IMR-90 (cell line): Measurements from ENCODE around the gene HOXB8. TPM values are rescaled to one million over a fixed set of nuclear protein-coding genes. Genes with fewer than 3 reads are reported as not detected.

Experiments
- ATAC-seq: fragments of 200-7000 bp; cut with Tn5 transposase; 2 replicates; pipeline ENCODE4 v1.9.1; 2020; ENCODE audit warnings: low read depth, mild to moderate bottlenecking, moderate library complexity
- BruUV-seq: library from RNA; stranded (reverse); fragments of 400-500 nt; replicated peaks from 2 replicates; lab custom pipeline; 2021; lab: Mats Ljungman, UMichigan
- CTCF ChIA-PET: fragments of 300-600 bp; formaldehyde crosslinking; extraction: SDS; loops from one replicate; lab custom pipeline; 2021; ENCODE audit warnings: antibody characterized with exemption; lab: Yijun Ruan, JAX
- POLR2A ChIA-PET: fragments of 300-600 bp; sonication (Branson Sonifier 250); formaldehyde crosslinking; loops from one replicate; lab custom pipeline; 2022; ENCODE audit warnings: antibody characterized with exemption; ENCODE audit not compliant: unreplicated experiment; lab: Charles Lee
- DNase-seq: peaks from one replicate; pipeline ENCODE4 v3.0.0; 2013
- H2AFZ ChIP-seq: replicated peaks from 2 replicates; pipeline ENCODE3; 2013; ENCODE audit warnings: low read length, mild to moderate bottlenecking; ENCODE audit not compliant: poor library complexity
- H2AK5ac ChIP-seq: 2 replicates; pipeline ENCODE4 v1.6.1; 2013; ENCODE audit warnings: low read depth, low read length, inconsistent platforms
- H2AK9ac ChIP-seq: replicated peaks from 2 replicates; pipeline ENCODE3; 2013; ENCODE audit warnings: mild to moderate bottlenecking, low read depth, low read length, moderate library complexity; ENCODE audit not compliant: poor library complexity
- H2BK120ac ChIP-seq: 2 replicates; pipeline ENCODE4 v1.6.1; 2013; ENCODE audit warnings: low read depth, low read length, inconsistent platforms
- H2BK15ac ChIP-seq: 3 replicates; pipeline ENCODE4 v1.6.1; 2013; ENCODE audit warnings: low read depth, low read length, inconsistent platforms
- H2BK20ac ChIP-seq: 2 replicates; pipeline ENCODE4 v1.6.1; 2013; ENCODE audit warnings: low read depth, mild to moderate bottlenecking, inconsistent platforms, low read length, moderate library complexity
- H2BK5ac ChIP-seq: 2 replicates; pipeline ENCODE4 v1.6.1; 2013; ENCODE audit warnings: mild to moderate bottlenecking, low read depth, low read length, inconsistent platforms; ENCODE audit not compliant: poor library complexity, severe bottlenecking
- H3K14ac ChIP-seq: replicated peaks from 2 replicates; pipeline ENCODE4 v1.6.1; 2013; ENCODE audit warnings: low read depth, low read length, inconsistent platforms
- H3K18ac ChIP-seq: 2 replicates; pipeline ENCODE4 v1.6.1; 2013; ENCODE audit warnings: low read depth, low read length, control low read depth
- H3K23ac ChIP-seq: 2 replicates; pipeline ENCODE4 v1.6.1; 2013; ENCODE audit warnings: low read depth, low read length, inconsistent platforms
- H3K27ac ChIP-seq: 2 replicates; pipeline ENCODE4 v1.5.1; 2013; ENCODE audit warnings: mild to moderate bottlenecking, control low read depth, low read length; ENCODE audit not compliant: insufficient read depth
- H3K27me3 ChIP-seq: 2 replicates; pipeline ENCODE4 v1.6.1; 2013; ENCODE audit warnings: low read length; ENCODE audit not compliant: control insufficient read depth, insufficient read depth
- H3K36me3 ChIP-seq: 2 replicates; pipeline ENCODE4 v1.6.1; 2013; ENCODE audit warnings: low read length, mixed read lengths; ENCODE audit not compliant: control insufficient read depth, insufficient read depth
- H3K4ac ChIP-seq: 2 replicates; pipeline ENCODE4 v1.6.1; 2013; ENCODE audit warnings: low read depth, low read length, inconsistent platforms
- H3K4me1 ChIP-seq: 2 replicates; pipeline ENCODE4 v1.6.1; 2013; ENCODE audit warnings: low read length, mixed read lengths; ENCODE audit not compliant: control insufficient read depth, insufficient read depth
- H3K4me2 ChIP-seq: 2 replicates; pipeline ENCODE4 v1.6.1; 2013; ENCODE audit warnings: low read depth, mild to moderate bottlenecking, control low read depth, low read length, moderate library complexity
- H3K4me3 ChIP-seq: 2 replicates; pipeline ENCODE4 v1.5.1; 2013; ENCODE audit warnings: low read depth, mild to moderate bottlenecking, control low read depth, low read length, moderate library complexity; ENCODE audit not compliant: insufficient read depth
- H3K56ac ChIP-seq: 2 replicates; pipeline ENCODE4 v1.6.1; 2013; ENCODE audit warnings: low read length, inconsistent platforms; ENCODE audit not compliant: insufficient read depth; ENCODE audit errors: extremely low read depth
- H3K79me1 ChIP-seq, 2 experiments: 2 replicates each; pipeline ENCODE4 v1.6.1; 2013; ENCODE audit warnings: low read length in 2 of 2, inconsistent platforms in 1 of 2, low read depth in 1 of 2
- H3K9ac ChIP-seq: 2 replicates; pipeline ENCODE4 v1.6.1; 2013; ENCODE audit warnings: low read depth, low read length, control low read depth
- H3K9me1 ChIP-seq: 2 replicates; pipeline ENCODE4 v1.6.1; 2013; ENCODE audit warnings: low read length, inconsistent platforms; ENCODE audit not compliant: insufficient read depth
- H3K9me3 ChIP-seq: 2 replicates; pipeline ENCODE4 v1.6.1; 2013; ENCODE audit warnings: low read length; ENCODE audit not compliant: control insufficient read depth, insufficient read depth
- H4K20me1 ChIP-seq: 2 replicates; pipeline ENCODE4 v1.6.1; 2013; ENCODE audit warnings: low read length, inconsistent platforms; ENCODE audit not compliant: insufficient read depth
- H4K5ac ChIP-seq: 2 replicates; pipeline ENCODE4 v1.6.1; 2013; ENCODE audit warnings: mild to moderate bottlenecking, low read depth, low read length, control low read depth
- H4K8ac ChIP-seq, 2 experiments: 2 replicates each; pipeline ENCODE4 v1.6.1; 2013; ENCODE audit warnings: low read depth in 2 of 2, low read length in 2 of 2, control low read depth in 1 of 2, inconsistent platforms in 1 of 2
- H4K91ac ChIP-seq: 2 replicates; pipeline ENCODE4 v1.6.1; 2013; ENCODE audit warnings: low read depth, low read length, inconsistent platforms; ENCODE audit not compliant: insufficient read depth
- BHLHE40 ChIP-seq: fragments of 150-350 bp; IDR thresholded peaks from 2 replicates; pipeline ENCODE4 v1.6.1; 2016; ENCODE audit warnings: mild to moderate bottlenecking, low read depth, low read length
- CEBPB ChIP-seq: IDR thresholded peaks from 2 replicates; pipeline ENCODE4 v1.6.1; 2012; ENCODE audit warnings: low read depth, low read length, improper control_type of control experiment
- CHD1 ChIP-seq: IDR thresholded peaks from 2 replicates; pipeline ENCODE4 v1.6.1; 2012; ENCODE audit warnings: low read depth, low read length, improper control_type of control experiment
- CTCF ChIP-seq: conservative IDR thresholded peaks from 2 replicates; pipeline ENCODE4 v1.5.1; 2012; ENCODE audit warnings: mild to moderate bottlenecking, low read depth, low read length, improper control_type of control experiment
- ELK1 ChIP-seq: fragments of 150-350 bp; IDR thresholded peaks from 2 replicates; pipeline ENCODE4 v1.6.1; 2016; ENCODE audit warnings: low read depth, mild to moderate bottlenecking, low read length, moderate library complexity, borderline replicate concordance
- FOS ChIP-seq: fragments of 150-350 bp; IDR thresholded peaks from 2 replicates; pipeline ENCODE4 v1.6.1; 2016; ENCODE audit warnings: low read depth, low read length
- MAFK ChIP-seq: IDR thresholded peaks from 2 replicates; pipeline ENCODE4 v1.6.1; 2012; ENCODE audit warnings: low read depth, low read length, improper control_type of control experiment
- MAZ ChIP-seq: IDR thresholded peaks from 2 replicates; pipeline ENCODE4 v1.6.1; 2012; ENCODE audit warnings: low read depth, mild to moderate bottlenecking, low read length, improper control_type of control experiment, moderate library complexity, borderline replicate concordance
- MXI1 ChIP-seq: IDR thresholded peaks from 2 replicates; pipeline ENCODE4 v1.6.1; 2012; ENCODE audit warnings: low read depth, mild to moderate bottlenecking, low read length, moderate library complexity, borderline replicate concordance
- NFE2L2 ChIP-seq: fragments of 150-350 bp; IDR thresholded peaks from 2 replicates; pipeline ENCODE4 v1.6.1; 2016; ENCODE audit warnings: low read depth, mild to moderate bottlenecking, low read length
- POLR2A ChIP-seq: IDR thresholded peaks from 2 replicates; pipeline ENCODE4 v1.6.1; 2012; ENCODE audit warnings: mild to moderate bottlenecking, low read depth, low read length
- RAD21 ChIP-seq: IDR thresholded peaks from 2 replicates; pipeline ENCODE4 v1.6.1; 2012; ENCODE audit warnings: low read length, improper control_type of control experiment
- RCOR1 ChIP-seq: IDR thresholded peaks from 2 replicates; pipeline ENCODE4 v1.6.1; 2012; ENCODE audit warnings: mild to moderate bottlenecking, low read length, improper control_type of control experiment; ENCODE audit not compliant: insufficient replicate concordance
- RFX5 ChIP-seq: IDR thresholded peaks from 2 replicates; pipeline ENCODE4 v1.8.0; 2012; ENCODE audit warnings: low read depth, mild to moderate bottlenecking, low read length, moderate library complexity
- SMC3 ChIP-seq: fragments of 150-350 bp; IDR thresholded peaks from 2 replicates; pipeline ENCODE4 v1.6.1; 2016; ENCODE audit warnings: low read depth, mild to moderate bottlenecking, antibody characterized with exemption, low read length, moderate library complexity
- USF2 ChIP-seq: fragments of 150-350 bp; IDR thresholded peaks from 2 replicates; pipeline ENCODE4 v1.6.1; 2017; ENCODE audit warnings: mild to moderate bottlenecking, antibody characterized with exemption, low read length, low read depth
- WGBS, 2 experiments: methylation state at CpG; one replicate each; pipeline versions ENCODE4 v1.1.5 to v1.1.7; 2013; ENCODE audit warnings: missing lambda C conversion rate in 2 of 2; ENCODE audit not compliant: insufficient read length in 1 of 2; ENCODE audit errors: extremely low coverage in 2 of 2; 5-methylcytosine and 5-hydroxymethylcytosine counted together
- dilution Hi-C: fragments of 300-500 bp; cut with HindIII; formaldehyde crosslinking; loops from one replicate; pipeline ENCODE4 v1.14.3; 2018; ENCODE audit warnings: low sequenced_read_pairs; ENCODE audit not compliant: unreplicated experiment
- in situ Hi-C: fragments of 300-500 bp; cut with MboI; formaldehyde crosslinking; loops from 3 replicates; pipeline ENCODE4 v1.14.3; 2019; ENCODE audit warnings: low sequenced_read_pairs, inconsistent platforms, mixed read lengths
- intact Hi-C: fragments of 100-400 bp; cut with micrococcal nuclease; formaldehyde crosslinking; loops from 2 replicates; pipeline ENCODE4 v1.10.0; 2022
- polyA plus RNA-seq, 3 experiments: library from polyadenylated mRNA; depleted of rRNA; stranded (reverse); fragments of >200 nt; gene quantifications; 2 replicates each; pipeline ENCODE4 v1.2.3, GENCODE V29; 2012; ENCODE audit warnings: low replicate concordance in 1 of 3
- total RNA-seq: library from RNA; depleted of rRNA; stranded (reverse); fragments of >200 nt; gene quantifications from 2 replicates; pipeline ENCODE4 v1.2.3, GENCODE V29; 2012

Gene HOXB8
- total and polyA plus RNA-seq, 2 of the 4 experiments (the other 2 are of a cell fraction), result 0.54 to 5.3 TPM

- no peak for ATAC-seq
- Histone ChIP-seq H4K20me1 (no peaks in the 10 kb centered on the region; the same call in 1 of the 2 replicates), H4K5ac (no peak overlapping the region), H3K14ac (no peak overlapping the region), H2BK5ac (no peak overlapping the region), H3K36me3 (no peaks in the 10 kb centered on the region), H3K9me3 (peaks cover 35% of the 10 kb centered on the region), H3K79me1 (no peaks in the 10 kb centered on the region), H3K4me2 (no peak overlapping the region), H3K4ac (no peak overlapping the region), H3K27ac (no peak overlapping the region), H2AK9ac (no peak overlapping the region), H2BK120ac (no peak overlapping the region), H2AFZ (no peak overlapping the region), H3K18ac (no peak overlapping the region), H3K9me1 (no peaks in the 10 kb centered on the region), H3K4me3 (no peak overlapping the region), H3K23ac (no peak overlapping the region), H3K4me1 (no peaks in the 10 kb centered on the region), H3K27me3 (peaks cover 98% of the 10 kb centered on the region), H2BK15ac (no peak overlapping the region), H2BK20ac (no peak overlapping the region), H2AK5ac (no peak overlapping the region), H4K91ac (no peak overlapping the region), H3K9ac (no peak overlapping the region), H3K56ac (no peak overlapping the region), H4K8ac (no peak overlapping the region)
- no TSS peak for BruUV-seq
- DNase-seq, result no peak
- CTCF ChIA-PET, result no interaction called here
- POLR2A ChIA-PET, result no interaction called here
- TF ChIP-seq CEBPB (no peak), CTCF (no peak), BHLHE40 (no peak), ELK1 (no peak), RCOR1 (no peak), NFE2L2 (no peak), RFX5 (no peak), SMC3 (no peak), POLR2A (no peak), RAD21 (no peak), CHD1 (no peak), FOS (no peak), USF2 (no peak), MAZ (no peak), MAFK (no peak), MXI1 (no peak)
- intact Hi-C loops (no loop called here), in situ Hi-C loops (no loop called here), dilution Hi-C loops (no loop called here)
- no CpG with 5 or more reads among the region's 20 CpGs for WGBS, 2 experiments
Observed at GRCh38 chr17:48634493-48635208, 19.6 kb upstream of the HOXB8 start.
